ENCODE data around the gene OR6N1.

Gene OR6N1

GRCh38 chr1:158771950-158772866, at the start of gene OR6N1:
TSS of gene OR6N1 (minus strand) at chr1:158772195. CDS start at chr1:158766682, 5,513 bp downstream.
- DNase-seq (ENCODE audit: low read depth): no peak

- no peak for DNase-seq (ENCODE audit: low read depth)
These were observed 49.7 kb upstream of the OR6N1 start for GRCh38 chr1:158821723-158822122.

GRCh38 chr1:158819461-158820443, 47.8 kb upstream of the OR6N1 start:
- DNase-seq (ENCODE audit: low read depth): peak; percentile 92

- peak; percentile 74 for DNase-seq (ENCODE audit: low read depth)
These were observed 47.0 kb upstream of the OR6N1 start for GRCh38 chr1:158818975-158819431.

- no peak for DNase-seq (ENCODE audit: low read depth)
These were observed 46.6 kb upstream of the OR6N1 start for GRCh38 chr1:158818560-158818959.

- no peak for DNase-seq (ENCODE audit: low read depth)
These were observed 43.0 kb upstream of the OR6N1 start for GRCh38 chr1:158814970-158815369.

- no peak for DNase-seq (ENCODE audit: low read depth)
These were observed 41.2 kb upstream of the OR6N1 start for GRCh38 chr1:158813164-158813563.

- no peak for DNase-seq (ENCODE audit: low read depth)
These were observed 40.3 kb upstream of the OR6N1 start for GRCh38 chr1:158812336-158812735.

GRCh38 chr1:158810311-158810710, 38.3 kb upstream of the OR6N1 start:
- DNase-seq (ENCODE audit: low read depth): no peak

- no peak for DNase-seq (ENCODE audit: low read depth)
These were observed 37.9 kb upstream of the OR6N1 start for GRCh38 chr1:158809862-158810261.

- DNase-seq (ENCODE audit: low read depth): no peak
These were observed 37.3 kb upstream of the OR6N1 start for GRCh38 chr1:158809256-158809655.

GRCh38 chr1:158806916-158807536, 35.0 kb upstream of the OR6N1 start:
- peak; percentile 75 for DNase-seq (ENCODE audit: low read depth)

- no peak for DNase-seq (ENCODE audit: low read depth)
These were observed 31.7 kb upstream of the OR6N1 start for GRCh38 chr1:158803678-158804077.

- DNase-seq (ENCODE audit: low read depth): no peak
These were observed 29.4 kb upstream of the OR6N1 start for GRCh38 chr1:158801396-158801795.

GRCh38 chr1:158800526-158800925, 28.5 kb upstream of the OR6N1 start:
- no peak for DNase-seq (ENCODE audit: low read depth)

GRCh38 chr1:158799689-158800088, 27.7 kb upstream of the OR6N1 start:
- peak; percentile 39 for DNase-seq (ENCODE audit: low read depth)

GRCh38 chr1:158798531-158798930, 26.5 kb upstream of the OR6N1 start:
- DNase-seq (ENCODE audit: low read depth): no peak

GRCh38 chr1:158794247-158794646, 22.3 kb upstream of the OR6N1 start:
- DNase-seq (ENCODE audit: low read depth): no peak

GRCh38 chr1:158793604-158794003, 21.6 kb upstream of the OR6N1 start:
- peak; percentile 6 for DNase-seq (ENCODE audit: low read depth)

- DNase-seq (ENCODE audit: low read depth): no peak
These were observed 9.1 kb upstream of the OR6N1 start, which contains the start of gene OR6N2 for GRCh38 chr1:158781104-158781503. TSS of gene OR6N2 (minus strand) at chr1:158781204. CDS start at chr1:158777635, 3,569 bp downstream.

- no peak for DNase-seq (ENCODE audit: low read depth)
These were observed 17.6 kb downstream of the OR6N1 start, which contains the start of gene OR6K6 for GRCh38 chr1:158754420-158754819. TSS of gene OR6K6 (plus strand) at chr1:158754720. CDS start at chr1:158754888, 168 bp downstream.
